ENCODE data around the gene IGSF9. TPM values are rescaled to one million over a fixed set of nuclear protein-coding genes. Genes with fewer than 3 reads are reported as not detected.

IGSF9 gene
- total RNA-seq, 2 donors from 2014 or later, result 31.5 to 46.3 TPM

DNA sequence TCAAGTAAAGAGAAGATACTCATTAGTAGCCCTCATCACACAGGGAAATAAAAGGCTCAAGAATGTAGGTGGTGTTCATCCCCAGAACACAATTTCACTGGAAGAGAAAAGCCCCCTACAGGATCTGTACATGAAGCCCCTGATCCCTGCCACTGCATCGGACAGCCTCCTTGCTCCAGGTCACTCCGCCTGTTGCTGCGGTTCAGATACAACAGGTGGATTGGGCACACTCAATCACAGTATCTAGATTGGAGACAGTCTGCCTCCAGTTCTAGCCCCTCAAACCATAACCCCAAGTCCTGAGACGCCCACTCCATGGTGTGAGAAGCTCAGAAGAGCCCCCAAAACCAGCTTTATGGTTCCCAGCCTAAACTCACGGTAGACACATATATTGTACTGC, 7.5 kb upstream of the IGSF9 start:
- intact Hi-C loops (cut with DNase I, micrococcal nuclease), result no loop called here
- no peak for ATAC-seq
- peak in 1 of 2 donors; percentile 6 for DNase-seq

DNA sequence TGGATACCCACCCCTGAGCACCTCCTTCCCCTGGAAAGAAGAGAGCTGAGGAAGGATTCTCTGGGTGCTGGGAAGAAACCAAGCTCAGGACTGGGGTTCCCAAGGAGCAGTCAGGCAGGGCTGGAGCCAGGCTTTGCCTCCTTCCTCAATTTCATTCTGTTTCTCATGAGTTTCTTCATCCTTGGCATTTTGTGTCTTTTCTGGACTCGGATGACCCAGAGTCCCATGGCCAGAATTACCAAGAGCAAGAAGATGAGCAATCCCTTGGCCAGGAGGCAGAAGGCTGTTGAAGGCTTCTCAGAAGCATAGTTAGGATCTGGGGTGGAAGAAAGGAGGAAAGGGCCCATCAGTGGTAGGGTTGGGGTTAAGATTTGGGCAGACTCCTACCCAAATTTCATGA, 6.1 kb upstream of the IGSF9 start:
- ATAC-seq (no peak), DNase-seq (peak in 1 of 2 donors; percentile 18)
- intact Hi-C loops (cut with DNase I, micrococcal nuclease), result no loop called here

DNA sequence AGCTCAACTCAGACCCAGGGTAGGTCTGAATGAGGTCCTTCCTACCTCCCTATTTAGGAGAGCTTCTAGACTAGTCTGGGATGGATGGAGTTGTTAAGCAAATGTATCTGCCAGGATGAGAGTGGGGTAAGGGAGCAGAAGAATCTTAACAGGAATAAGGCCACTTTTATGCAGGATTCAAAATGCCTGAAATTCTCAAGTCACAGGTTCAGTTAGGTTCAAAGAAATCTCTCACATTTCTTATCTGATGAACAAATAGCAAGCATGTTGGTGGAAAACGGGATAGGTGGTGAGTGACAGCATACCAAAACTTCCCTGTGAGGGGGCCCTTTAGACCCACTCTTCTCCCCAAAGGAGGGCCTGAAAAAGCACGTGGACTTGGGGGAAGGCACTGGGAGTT, 5.6 kb upstream of the IGSF9 start:
- intact Hi-C loops (cut with DNase I, micrococcal nuclease), result no loop called here
- DNase-seq, result no peak
- ATAC-seq, result no peak

DNA sequence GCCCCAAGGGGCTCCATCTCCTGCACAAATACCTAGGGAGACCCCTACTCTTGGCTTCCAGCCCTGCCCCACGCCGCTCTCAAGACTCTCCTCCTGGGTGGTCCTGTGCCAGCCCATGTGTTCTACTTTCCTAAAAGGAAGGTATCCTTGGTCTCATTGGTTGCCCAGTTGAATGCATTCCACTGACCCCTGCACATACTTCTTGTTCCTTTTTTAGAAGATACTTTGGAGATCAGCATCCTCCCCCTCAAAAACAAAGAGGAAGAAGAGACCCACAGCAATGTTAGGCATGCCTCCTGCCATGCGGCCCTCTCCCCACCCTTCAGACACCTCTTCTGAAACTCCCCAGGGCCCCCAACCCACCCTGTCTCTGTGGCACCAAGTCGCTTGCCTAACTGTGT, 4.6 kb upstream of the IGSF9 start:
- intact Hi-C loops (cut with DNase I, micrococcal nuclease), result no loop called here
- no peak for ATAC-seq
- DNase-seq, result peak in 1 of 2 donors; percentile 21

DNA sequence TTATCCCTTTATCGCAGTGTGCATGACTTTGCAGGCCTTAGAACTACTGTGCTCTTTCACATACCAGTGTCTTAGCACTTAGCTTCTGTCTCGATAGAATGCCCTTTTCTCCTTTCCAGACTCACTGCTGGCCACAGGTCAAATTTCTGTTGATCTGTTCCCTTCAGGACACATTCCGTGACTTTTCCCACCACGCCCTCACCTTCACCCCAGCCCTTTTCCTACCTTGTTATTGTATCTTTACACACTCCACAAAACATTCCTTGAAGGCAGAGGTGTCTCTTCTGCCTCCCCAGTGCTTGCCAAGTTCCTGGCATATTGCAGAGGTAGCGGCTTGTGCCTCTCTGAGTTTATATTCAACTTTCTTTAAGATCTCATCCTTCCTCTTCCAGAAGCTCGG, 3.7 kb upstream of the IGSF9 start:
- ATAC-seq (peak; percentile 34), DNase-seq (peak; percentile 56 to 67)
- intact Hi-C loops (cut with DNase I, micrococcal nuclease), result no loop called here

DNA sequence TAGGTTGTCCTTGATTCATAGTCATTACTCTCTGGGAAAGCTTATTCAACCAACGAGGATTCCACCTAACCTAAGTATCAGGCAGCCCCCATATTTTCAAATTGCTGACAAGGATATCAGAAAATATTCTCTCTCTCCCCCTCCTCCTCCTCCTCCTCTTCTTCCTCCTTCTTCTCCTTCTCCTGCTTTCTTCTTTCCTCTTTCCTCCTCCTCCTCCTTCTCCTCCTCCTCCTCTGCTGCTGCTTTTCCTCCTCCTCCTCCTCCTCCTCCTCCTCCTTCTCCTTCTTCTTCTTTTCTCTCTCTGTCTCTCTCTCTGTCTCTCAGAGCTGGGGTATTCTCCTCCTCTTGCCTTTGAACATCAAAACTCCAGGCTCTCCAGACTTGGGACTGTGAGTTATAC, 2.5 kb upstream of the IGSF9 start:
- intact Hi-C loops (cut with DNase I, micrococcal nuclease), result no loop called here
- no peak for ATAC-seq
- no peak for DNase-seq

DNA sequence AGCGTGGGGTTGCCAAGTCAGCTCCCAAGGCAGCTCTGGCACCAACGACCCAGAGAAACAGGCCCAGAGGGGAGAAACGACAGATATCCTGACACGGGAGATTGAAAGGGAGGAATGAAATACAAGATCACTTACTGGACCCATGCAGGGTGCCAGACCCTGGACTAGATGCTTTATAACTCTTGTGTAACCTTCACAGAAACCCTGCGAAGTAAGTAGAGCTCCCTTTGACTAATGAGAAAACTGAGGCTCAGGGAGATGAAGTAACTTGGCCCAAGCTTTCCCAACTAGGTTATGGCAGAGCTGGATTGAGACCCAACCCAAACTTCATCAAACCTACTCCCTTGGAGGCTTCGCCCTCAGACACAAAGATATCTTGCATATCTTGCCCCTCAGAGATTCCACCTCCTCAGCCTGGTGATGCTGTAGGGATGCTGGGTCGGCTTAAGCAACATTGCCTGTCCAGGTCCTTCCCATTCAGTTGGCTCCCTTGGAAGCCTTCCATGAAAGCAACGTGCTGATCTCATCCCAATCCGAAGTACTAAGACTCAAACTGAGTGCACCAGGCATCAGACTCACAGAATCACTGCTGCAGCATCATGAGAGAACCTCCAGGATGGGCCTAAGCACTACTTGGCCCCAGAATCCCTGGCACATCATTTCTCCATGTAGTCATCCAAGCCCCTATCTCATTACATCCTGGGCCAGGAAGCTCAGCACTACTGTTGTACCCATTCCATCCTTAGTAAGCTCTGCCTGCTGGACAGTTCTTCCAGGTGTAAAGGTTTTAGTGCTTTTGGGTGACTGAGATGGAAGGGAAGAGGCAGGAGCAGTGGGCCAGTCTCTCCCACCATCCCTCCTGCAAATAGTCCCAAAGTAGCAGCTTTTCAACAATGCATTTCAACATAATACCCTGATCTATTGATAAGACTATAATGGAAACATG, 1.1 kb upstream of the IGSF9 start:
- DNase-seq (peak in 1 of 2 donors; percentile 20), ATAC-seq (no peak)
- intact Hi-C loops (cut with DNase I, micrococcal nuclease), result no loop called here

DNA sequence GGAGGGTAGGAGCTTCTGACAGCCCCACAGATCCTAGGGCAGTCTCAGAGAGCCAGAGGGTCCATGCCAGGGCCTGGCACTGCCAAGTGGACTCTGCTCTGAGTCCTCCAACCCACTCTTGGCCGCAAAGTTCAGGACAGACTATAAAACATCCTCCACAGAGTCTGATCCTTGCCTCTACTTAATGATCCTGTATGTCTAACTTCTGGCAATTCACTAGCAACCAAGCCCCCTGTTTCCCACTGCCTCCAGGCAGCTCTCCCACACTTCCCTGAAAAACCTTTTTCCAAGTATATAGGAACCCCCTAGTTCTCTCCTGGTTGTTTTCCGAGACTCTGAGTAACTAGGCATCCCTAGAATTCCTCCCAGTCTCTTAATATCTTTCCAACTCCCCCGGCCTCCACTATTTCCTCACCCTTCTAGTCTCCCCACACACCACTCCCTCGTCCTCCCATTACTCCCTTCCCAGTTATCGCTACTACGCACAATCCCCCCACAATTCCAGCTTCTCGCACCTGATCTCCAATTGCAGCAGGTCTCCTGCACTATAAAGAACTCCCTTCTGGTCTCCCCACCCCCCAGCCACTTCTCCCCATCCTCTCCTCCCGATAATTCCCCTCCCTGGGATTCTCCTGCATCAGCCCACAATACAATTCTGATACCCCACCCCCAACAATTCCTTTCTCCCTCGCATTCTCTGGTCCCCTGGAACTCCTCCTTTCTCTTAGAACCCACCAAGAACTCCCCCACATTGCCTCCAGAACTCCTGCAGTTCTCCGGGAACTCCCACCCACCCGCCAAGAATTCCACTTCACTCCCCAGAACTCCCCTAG, 574 bp downstream of the IGSF9 start:
- DNase-seq (peak in 1 of 2 donors; percentile 22), ATAC-seq (peak; percentile 19)
- intact Hi-C loops (cut with DNase I, micrococcal nuclease), result no loop called here

DNA sequence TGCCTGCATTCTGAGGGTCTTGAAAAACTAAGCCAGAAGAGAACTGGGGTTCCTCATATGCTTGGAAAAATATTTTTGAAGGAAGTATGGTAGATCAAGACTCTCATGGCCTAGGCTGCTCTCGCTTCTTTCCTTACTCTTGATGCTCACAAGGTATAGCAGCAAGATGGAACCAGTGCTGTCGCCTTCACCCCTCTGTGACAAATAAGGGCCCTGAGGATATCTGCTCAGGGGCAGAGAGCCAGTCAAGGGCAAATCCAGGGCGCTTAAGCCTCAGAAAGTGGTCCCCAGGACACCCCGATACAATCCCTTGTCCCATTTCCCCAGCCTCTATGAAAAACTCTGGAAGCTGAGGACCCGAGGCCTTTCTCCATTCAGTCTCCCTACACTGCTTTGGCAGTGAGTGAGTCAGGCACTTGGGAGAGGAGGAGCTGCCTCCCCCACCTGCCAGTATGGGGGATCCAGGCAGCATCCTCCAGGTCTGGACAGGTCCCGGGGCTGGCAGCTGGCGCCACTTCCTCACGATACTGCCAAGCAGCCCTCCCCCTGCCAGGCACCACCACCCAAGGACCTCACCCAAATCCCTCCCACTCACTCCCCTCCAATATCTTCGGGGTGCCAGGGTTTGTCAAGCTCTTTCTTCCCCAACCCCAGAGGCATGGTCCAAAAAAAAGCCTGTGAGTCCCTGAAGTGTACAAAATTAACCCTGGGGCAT, 1.3 kb downstream of the IGSF9 start:
- intact Hi-C loops (cut with DNase I, micrococcal nuclease), result no loop called here
- ATAC-seq (no peak), DNase-seq (peak in 1 of 2 donors; percentile 24)

DNA sequence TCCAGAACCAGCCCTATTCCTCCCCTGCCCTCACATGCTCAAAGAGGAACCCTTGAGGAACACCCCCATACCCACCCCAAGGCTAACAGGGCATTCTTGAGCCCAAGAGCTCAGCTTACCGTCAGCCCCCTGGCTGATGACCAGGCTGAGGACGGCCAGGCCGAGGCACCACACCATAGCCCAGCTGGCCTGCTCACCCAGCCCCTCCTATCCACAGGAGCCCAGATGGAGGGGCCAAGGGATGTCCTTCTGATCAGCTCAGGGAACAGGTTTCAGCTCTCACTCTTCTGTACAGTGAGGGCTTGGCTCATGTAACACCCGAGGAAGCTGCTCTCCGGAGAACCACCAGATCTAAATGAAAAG, 2.2 kb downstream of the IGSF9 start:
- DNase-seq (peak in 1 of 2 donors; percentile 20), ATAC-seq (no peak)
- intact Hi-C loops (cut with DNase I, micrococcal nuclease), result no loop called here

DNA sequence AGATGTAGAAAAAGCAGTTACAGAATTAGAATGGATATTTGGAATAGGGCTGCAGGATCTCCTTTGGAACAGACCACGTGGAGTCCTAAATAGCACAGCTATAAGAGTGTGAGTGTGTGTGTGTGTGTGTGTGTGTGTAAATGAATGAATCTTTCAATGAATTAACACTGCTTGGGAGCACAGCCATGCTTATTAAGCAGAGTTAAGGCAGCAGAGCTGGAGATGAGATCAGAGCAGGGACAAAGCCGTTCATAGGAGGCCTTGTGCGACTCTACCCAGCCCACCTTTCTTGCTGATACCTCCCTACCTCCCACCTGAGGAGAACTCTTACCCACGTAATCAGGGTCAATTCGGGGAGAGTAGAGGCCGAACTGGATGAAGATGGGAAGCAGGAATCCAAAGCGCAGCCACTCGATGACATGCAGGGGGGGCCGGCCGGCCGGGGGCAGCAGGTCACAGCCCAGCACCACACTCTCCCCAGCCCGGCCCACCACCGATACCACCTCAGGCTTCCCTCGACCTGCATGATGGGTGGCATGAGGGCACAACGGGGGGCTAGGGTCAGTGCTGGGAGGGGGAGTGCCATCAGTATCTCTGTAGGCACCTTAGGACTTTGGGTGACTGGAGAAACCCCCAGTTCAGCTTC, 2.7 kb downstream of the IGSF9 start:
- intact Hi-C loops (cut with DNase I, micrococcal nuclease), result no loop called here
- DNase-seq (peak in 1 of 2 donors; percentile 18), ATAC-seq (no peak)

DNA sequence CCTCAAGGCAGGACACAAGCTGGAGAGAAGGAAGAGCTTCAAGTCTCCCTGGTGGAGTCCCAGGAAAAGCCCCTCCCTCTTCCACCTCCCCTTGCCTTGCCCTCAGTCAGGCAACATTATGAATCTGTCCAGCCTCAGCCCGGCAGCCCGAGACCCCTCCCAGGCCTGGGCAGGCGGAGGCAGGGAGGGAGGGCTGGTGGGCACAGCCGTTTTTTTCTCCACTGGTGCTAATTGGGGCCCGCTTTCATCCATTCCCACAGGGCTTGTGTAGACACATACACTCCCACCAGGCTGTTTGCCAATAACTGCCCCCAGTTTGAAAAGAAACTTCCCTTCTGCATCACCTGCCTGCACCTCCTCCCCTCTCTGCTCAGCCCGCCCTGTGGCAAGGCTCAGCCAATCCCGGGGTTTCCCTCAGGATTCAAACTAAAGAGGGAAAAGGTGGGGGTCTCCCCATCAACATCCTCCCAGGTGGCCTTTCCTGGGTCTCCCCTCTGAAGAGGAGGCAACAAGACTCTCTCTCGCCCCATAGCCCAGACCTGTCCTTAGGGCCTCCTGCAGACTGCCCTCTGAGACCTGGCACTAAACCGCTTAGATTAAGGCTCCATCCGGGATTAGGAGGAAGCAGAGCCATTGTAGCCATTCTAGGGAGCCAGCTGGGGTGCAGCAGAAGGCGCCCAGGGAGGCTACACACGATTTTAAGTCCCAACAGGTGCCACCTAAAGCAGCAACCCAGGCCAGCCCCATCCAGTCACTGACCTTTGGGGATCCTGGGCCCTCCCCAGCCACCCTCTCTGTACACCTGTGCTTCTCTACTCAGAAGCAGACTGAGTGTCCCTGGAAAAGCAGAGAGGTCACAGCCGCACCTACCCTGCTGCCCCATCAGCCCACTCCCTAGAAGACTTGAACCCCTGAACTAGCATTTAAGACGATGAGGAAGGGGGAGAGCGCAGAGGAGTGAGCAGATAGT, 3.5 kb downstream of the IGSF9 start:
- intact Hi-C loops (cut with DNase I, micrococcal nuclease), result no loop called here
- ATAC-seq (no peak), DNase-seq (no peak)

DNA sequence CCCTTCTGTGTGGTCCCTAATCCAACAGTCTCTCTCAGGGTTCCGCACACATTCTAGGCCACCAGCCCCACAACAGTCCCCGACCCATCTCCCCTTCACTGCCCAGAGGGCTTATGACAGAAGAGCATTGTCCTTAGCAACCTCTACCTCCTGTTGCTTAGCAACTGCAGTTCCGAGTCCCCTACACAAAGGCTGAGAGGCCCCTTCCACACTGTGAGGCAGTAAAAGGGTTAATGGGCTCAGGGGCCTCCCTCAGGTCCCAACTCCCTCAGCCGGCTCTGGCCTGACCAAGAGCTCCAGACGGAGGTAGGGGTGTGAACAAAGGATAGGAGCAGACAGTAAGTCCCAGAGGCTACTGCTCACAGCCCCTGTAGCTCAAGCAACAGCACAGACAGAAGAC, 4.3 kb downstream of the IGSF9 start:
- DNase-seq, result no peak
- no peak for ATAC-seq
- intact Hi-C loops (cut with DNase I, micrococcal nuclease), result no loop called here

DNA sequence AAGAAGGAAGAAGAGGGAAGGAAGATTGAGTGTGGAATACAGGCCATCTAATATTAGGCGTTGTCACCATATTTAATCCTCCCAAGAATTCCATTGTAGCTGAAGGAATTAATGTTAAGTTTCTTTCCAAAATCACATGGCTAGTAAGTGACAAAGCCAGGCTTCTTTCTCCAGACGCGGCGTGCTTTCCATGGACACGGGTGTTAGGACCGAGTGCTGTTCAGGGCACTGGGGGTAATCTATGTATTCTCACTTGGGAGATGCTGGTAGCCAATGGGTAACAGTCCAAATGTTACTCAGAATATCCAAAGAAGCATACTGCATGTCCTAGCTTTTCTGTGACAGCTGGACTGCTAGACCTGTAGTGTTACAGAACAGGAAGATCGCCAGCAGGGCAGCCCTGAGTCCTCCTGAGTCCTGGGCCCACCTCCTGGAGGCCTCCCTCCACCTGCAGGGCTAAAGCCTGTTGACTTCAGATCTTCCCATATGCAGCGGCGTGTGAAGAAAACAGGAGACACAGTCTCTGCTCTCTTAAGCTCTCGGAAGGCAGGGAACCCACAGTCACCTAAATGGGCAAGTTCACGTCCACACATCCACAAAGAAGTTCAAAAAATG, 5.3 kb downstream of the IGSF9 start:
- intact Hi-C loops (cut with DNase I, micrococcal nuclease), result no loop called here
- ATAC-seq, result no peak
- no peak for DNase-seq

DNA sequence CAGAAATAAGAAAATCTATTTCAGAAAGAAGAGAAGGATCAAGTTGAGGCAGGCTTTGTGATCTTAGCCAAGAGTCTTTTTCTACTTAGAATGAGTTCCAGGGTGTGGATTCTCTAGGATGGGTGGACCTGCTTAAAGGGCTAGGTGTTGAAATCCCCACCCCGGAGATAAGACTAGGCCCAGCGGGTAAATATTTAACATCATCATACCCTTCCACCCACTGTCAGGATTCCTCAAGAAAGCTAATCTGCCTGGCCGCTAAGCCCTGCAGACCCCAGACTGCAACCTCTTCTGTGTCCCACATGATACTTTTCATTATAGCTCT, 5.8 kb downstream of the IGSF9 start:
- intact Hi-C loops (cut with DNase I, micrococcal nuclease), result loop anchor here in 1 of 2 donors (5.0 kb wide), 1 partner anchor 68 kb away; no protein-coding TSS in a partner anchor
- DNase-seq, result peak in 1 of 2 donors; percentile 29
- ATAC-seq, result peak; percentile 63

DNA sequence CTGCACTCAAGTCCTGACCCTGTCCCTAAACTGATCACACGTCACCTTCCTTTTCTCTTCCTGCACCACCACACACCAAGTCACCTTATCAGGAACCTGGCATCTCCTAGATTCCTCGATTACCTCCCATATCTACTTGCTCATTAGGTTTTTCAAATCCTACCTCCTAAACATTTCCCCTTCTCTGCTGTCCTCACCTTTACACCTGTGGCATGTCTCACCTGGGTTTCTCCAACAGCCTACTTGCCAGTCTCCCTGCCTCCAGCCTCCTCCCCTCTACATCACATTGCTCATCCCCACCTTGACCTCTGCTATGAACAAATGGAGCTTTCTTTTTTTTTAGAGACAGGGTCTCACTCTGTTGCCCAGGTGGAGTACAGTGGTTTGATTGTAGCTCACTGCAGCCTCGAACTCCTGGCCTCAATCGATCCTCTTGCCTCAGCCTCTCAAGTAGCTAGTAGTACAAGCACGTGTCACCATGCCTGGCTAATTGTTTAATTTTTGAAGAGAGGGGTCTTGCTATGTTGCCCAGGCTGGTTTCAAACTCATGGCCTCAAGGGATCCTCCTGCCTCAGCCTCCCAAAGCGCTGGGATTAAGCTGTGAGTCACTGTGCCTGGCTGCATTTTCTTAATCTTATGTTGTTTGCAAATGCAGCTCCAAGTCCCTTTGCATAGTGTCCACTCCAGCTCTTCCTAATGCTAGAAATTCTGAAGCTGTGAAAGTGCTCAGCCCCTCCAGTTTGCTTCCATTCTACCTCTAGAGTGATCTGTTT, 6.3 kb downstream of the IGSF9 start:
- DNase-seq (peak in 1 of 2 donors; percentile 16), ATAC-seq (peak; percentile 7)
- intact Hi-C loops (cut with DNase I, micrococcal nuclease), result loop anchor here in 1 of 2 donors (5.0 kb wide), 1 partner anchor 68 kb away; no protein-coding TSS in a partner anchor
